HCT116 (cell line): ENCODE measurements around the gene FOXI3. TPM values are rescaled to one million over a fixed set of nuclear protein-coding genes. Genes with fewer than 3 reads are reported as not detected.

ENCODE experiments used
- ATAC-seq: fragments of 200-7000 bp; cut with Tn5 transposase; 2 replicates; pipeline ENCODE4 v1.9.1; 2020; ENCODE audit warnings: mild to moderate bottlenecking, moderate library complexity
- BruUV-seq: library from RNA; stranded (reverse); fragments of 400-500 nt; replicated peaks from 2 replicates; lab custom pipeline; 2021; lab: Mats Ljungman, UMichigan
- CTCF ChIA-PET: fragments of 300-600 bp; sonication (Branson Sonifier 250); formaldehyde crosslinking; loops from one replicate; lab custom pipeline; 2021; ENCODE audit warnings: antibody characterized with exemption; lab: Charles Lee
- POLR2A ChIA-PET: fragments of 300-600, 350-600 bp; sonication (Branson Sonifier 250); formaldehyde crosslinking; loops from one replicate; lab custom pipeline; 2021; ENCODE audit warnings: antibody characterized with exemption; lab: Charles Lee
- RAD21 ChIA-PET, 2 experiments: fragments of 300-600 bp; sonication (Branson Sonifier 250); formaldehyde crosslinking; loops; one replicate each; lab custom pipeline; 2023; ENCODE audit warnings: low total read pairs in 2 of 2; ENCODE audit not compliant: uncharacterized antibody in 2 of 2, unreplicated experiment in 2 of 2, low non-redundant PET in 1 of 2; lab: Charles Lee
- DNase-seq: peaks from one replicate; pipeline ENCODE4 v3.0.0-alpha.2; 2010; ENCODE audit warnings: low read depth, low spot score
- H2AFZ ChIP-seq: fragments of 200-600 bp; shearing (Covaris generic), sonication (generic); 2 replicates; pipeline ENCODE4 v1.6.1; 2017; ENCODE audit warnings: low read depth, mixed run types, mixed read lengths, antibody characterized with exemption, low read length; ENCODE audit not compliant: poor library complexity, severe bottlenecking
- H3K27ac ChIP-seq: 2 replicates; pipeline ENCODE4 v1.5.1; 2012; ENCODE audit warnings: low read depth, low read length
- H3K27me3 ChIP-seq: fragments of 200-600 bp; sonication (generic); 2 replicates; pipeline ENCODE4 v1.6.1; 2016; ENCODE audit warnings: mixed run types, low read length, mixed read lengths; ENCODE audit not compliant: insufficient read depth
- H3K36me3 ChIP-seq, 2 experiments: fragments of 200-500 bp in 1 of 2; fragments of 200-600 bp in 1 of 2; sonication (Bioruptor generic) in 1 of 2; sonication (generic) in 1 of 2; 2 replicates each; pipeline versions ENCODE4 v1.5.1 to v1.6.1; 2014 to 2016; ENCODE audit warnings: low read length in 2 of 2, inconsistent platforms in 1 of 2, mixed read lengths in 1 of 2, mixed run types in 1 of 2; ENCODE audit not compliant: insufficient read depth in 2 of 2, control insufficient read depth in 1 of 2
- H3K4me1 ChIP-seq, 2 experiments: fragments of 200-600 bp in 1 of 2; sonication (generic) in 1 of 2; 2 replicates each; pipeline versions ENCODE4 v1.5.1 to v1.6.1; 2012 to 2017; ENCODE audit warnings: low read length in 2 of 2, inconsistent platforms in 1 of 2, mild to moderate bottlenecking in 1 of 2, mixed read lengths in 1 of 2, mixed run types in 1 of 2, moderate library complexity in 1 of 2; ENCODE audit not compliant: insufficient read depth in 2 of 2, control insufficient read depth in 1 of 2
- H3K4me2 ChIP-seq: fragments of 200-600 bp; sonication (generic); 2 replicates; pipeline ENCODE4 v1.6.1; 2017; ENCODE audit warnings: mixed run types, low read length, mixed read lengths
- H3K4me3 ChIP-seq, 2 experiments: fragments of 200-600 bp in 1 of 2; sonication (generic) in 1 of 2; replicated peaks in 1 of 2; 2 replicates each; pipeline ENCODE4 v1.5.1; 2011 to 2016; ENCODE audit warnings: low read length in 2 of 2, control low read depth in 1 of 2, low read depth in 1 of 2, mild to moderate bottlenecking in 1 of 2, mixed read lengths in 1 of 2, mixed run types in 1 of 2
- H3K79me2 ChIP-seq: fragments of 200-600 bp; sonication (generic); 2 replicates; pipeline ENCODE4 v1.6.1; 2017; ENCODE audit warnings: mild to moderate bottlenecking, mixed run types, low read length, moderate library complexity, mixed read lengths; ENCODE audit not compliant: insufficient read depth
- H3K9ac ChIP-seq: fragments of 200-600 bp; sonication (generic); 2 replicates; pipeline ENCODE4 v1.6.1; 2016; ENCODE audit warnings: low read length, mixed read lengths
- H3K9me2 ChIP-seq: fragments of 200-600 bp; sonication (generic), shearing (Covaris generic); 2 replicates; pipeline ENCODE4 v1.6.1; 2017; ENCODE audit warnings: mixed run types, mild to moderate bottlenecking, moderate library complexity; ENCODE audit not compliant: insufficient read depth
- H3K9me3 ChIP-seq, 2 experiments: fragments of 200-500 bp in 1 of 2; fragments of 200-600 bp in 1 of 2; sonication (Bioruptor generic) in 1 of 2; sonication (generic) in 1 of 2; 2 replicates each; pipeline ENCODE4 v1.6.1; 2014 to 2017; ENCODE audit warnings: low read length in 2 of 2, mixed read lengths in 2 of 2, inconsistent platforms in 1 of 2, low read depth in 1 of 2, mild to moderate bottlenecking in 1 of 2, mixed run types in 1 of 2, moderate library complexity in 1 of 2; ENCODE audit not compliant: control insufficient read depth in 1 of 2, insufficient read depth in 1 of 2
- H4K20me1 ChIP-seq: fragments of 200-600 bp; sonication (generic), shearing (Covaris generic); 2 replicates; pipeline ENCODE4 v1.6.1; 2017; ENCODE audit warnings: mixed run types, mild to moderate bottlenecking, moderate library complexity; ENCODE audit not compliant: insufficient read depth
- SP1 ChIP-seq: IDR thresholded peaks from 2 replicates; pipeline ENCODE4 v1.6.1; 2012; ENCODE audit warnings: low read depth
- intact Hi-C: fragments of 100-400 bp; cut with micrococcal nuclease; formaldehyde crosslinking; loops from 2 replicates; pipeline ENCODE4 v1.10.0; 2022
- total RNA-seq: library from RNA; stranded (reverse); gene quantifications from one replicate; pipeline ENCODE4 v1.2.1, GENCODE V29; 2021; ENCODE audit not compliant: unreplicated experiment

FOXI3 gene
- total RNA-seq, 1 experiment from 2014 or later: not detected

DNA sequence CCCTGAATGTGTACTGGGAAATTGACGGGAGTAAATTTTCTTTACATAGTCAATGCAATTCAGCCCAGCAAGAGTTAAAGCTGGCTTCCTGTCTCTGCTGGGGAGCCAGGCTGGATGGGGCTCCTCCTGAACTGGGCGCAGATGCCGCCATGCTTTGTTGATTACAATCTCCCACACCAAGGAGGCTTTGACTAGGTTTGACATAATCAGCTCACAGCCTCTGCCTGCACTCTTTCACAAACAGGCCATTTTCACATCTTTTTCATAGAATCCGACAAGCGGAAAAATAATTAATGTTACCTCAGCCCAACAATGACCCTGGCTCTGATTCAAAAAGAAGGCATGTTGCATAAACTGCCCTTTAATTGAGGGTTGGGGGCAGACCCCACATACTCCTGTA lies 54.3 kb downstream of the FOXI3 start:
- Histone ChIP-seq H3K79me2 (no peaks in the 10 kb centered on the region), H3K36me3 (no peaks in the 10 kb centered on the region), H3K9me3 (no peaks in the 10 kb centered on the region), H3K9ac (no peak overlapping the region), H4K20me1 (no peaks in the 10 kb centered on the region), H3K27ac (no peak overlapping the region), H3K4me1 (peaks cover 0 to 4% of the 10 kb centered on the region in 2 experiments; a peak in 1 of 4 replicates), H3K9me2 (no peaks in the 10 kb centered on the region), H2AFZ (no peak overlapping the region)
- CTCF ChIA-PET: no interaction called here
- intact Hi-C loops: no loop called here
- TF ChIP-seq SP1: no peak
- TF ChIP-seq, all 23 proteins: peak for 0
- POLR2A ChIA-PET: no interaction called here
- BruUV-seq: no TSS peak
- no peak overlapping the region for H3K4me2 ChIP-seq
- DNase-seq (no peak), ATAC-seq (no peak)
- no peak overlapping the region for H3K4me3 ChIP-seq
- RAD21 ChIA-PET: no interaction called here
- no peaks in the 10 kb centered on the region for H3K27me3 ChIP-seq

Other genes starting within 250 kb of the FOXI3 start
- 8.9 TPM for gene EIF2AK3, start 174.8 kb upstream of the FOXI3 start, total RNA-seq
- gene RPIA, start 239.0 kb upstream of the FOXI3 start, total RNA-seq: 43.3 TPM